ENCODE data around the gene MSMB. TPM values are rescaled to one million over a fixed set of nuclear protein-coding genes. Genes with fewer than 3 reads are reported as not detected.
"Not testable (repeated sequence)": the region's sequence is repeated elsewhere in the genome, so short reads cannot be mapped to it uniquely, and the experiment has no call there.

MSMB gene
- total and polyA plus RNA-seq, 9 of the 15 experiments (the other 6 are each of a cell fraction or from before 2014, with no cell fraction given) = 0.21 to 0.60 TPM; not detected in 7

- TF ChIP-seq ZNF592 (IDR thresholded peaks at IDR 0.05) (peak; percentile 60; the same call in 1 of the 2 replicates), REST (IDR thresholded peaks at IDR 0.05; ENCODE audit: borderline replicate concordance) (peak; percentile 81)
- not testable (repeated sequence) for TF ChIP-seq REST (CRISPR knock-in tag; IDR thresholded peaks at IDR 0.05; ENCODE audit: low read depth)
Measured at GRCh38 chr10:45983538-45984186, 62.4 kb downstream of the MSMB start (continued).

Small RNA genes within 50 kb of the gene (small RNA-seq; reads per million reads assigned to genes)
- gene SNORA74C-1 = not detected

Other genes with a start within 250 kb of the MSMB start
- 11.9 and 14.2 TPM in 2 replicates for gene AGAP4, start 198.8 kb downstream of the MSMB start, total RNA-seq (2014; rRNA removed)
- 13.7 and 16.7 TPM in 2 replicates for gene AGAP4, start 198.8 kb downstream of the MSMB start, total RNA-seq (2014; rRNA removed; fragmentation: Illumina TruSeq; extraction: Trizol)
- gene AGAP4, start 198.8 kb downstream of the MSMB start, total RNA-seq (2015; rRNA removed; fragmentation: Illumina TruSeq; extraction: Trizol) = 15.1 and 18.0 TPM in 2 replicates
- gene AGAP4, start 198.8 kb downstream of the MSMB start, total RNA-seq (2021) = 20.8 and 22.0 TPM in 2 replicates
- 41.6 and 46.6 TPM in 2 replicates for gene AGAP4, start 198.8 kb downstream of the MSMB start, polyA plus RNA-seq (2011; rRNA removed)
- 17.5 and 18.0 TPM in 2 replicates for gene AGAP4, start 198.8 kb downstream of the MSMB start, polyA plus RNA-seq (2014; fragmentation: Illumina TruSeq; extraction: Trizol)
- 1 to 10 TPM; 1.5 to 6.0 TPM for gene AGAP4, start 198.8 kb downstream of the MSMB start, polyA plus RNA-seq (2014; fragmentation: Nextera tagmentation; extraction: Ambion mirVana)
- gene AGAP4, start 198.8 kb downstream of the MSMB start, polyA plus RNA-seq (2014; rRNA removed) = 22.7 and 26.6 TPM in 2 replicates
- gene TIMM23, start 73.8 kb downstream of the MSMB start, total RNA-seq (2014; rRNA removed) = 183 and 192 TPM in 2 replicates
- 150 and 165 TPM in 2 replicates for gene TIMM23, start 73.8 kb downstream of the MSMB start, total RNA-seq (2014; rRNA removed; fragmentation: Illumina TruSeq; extraction: Trizol)
- 147 and 161 TPM in 2 replicates for gene TIMM23, start 73.8 kb downstream of the MSMB start, total RNA-seq (2015; rRNA removed; fragmentation: Illumina TruSeq; extraction: Trizol)
- gene TIMM23, start 73.8 kb downstream of the MSMB start, total RNA-seq (2021) = 148 and 150 TPM in 2 replicates
- gene TIMM23, start 73.8 kb downstream of the MSMB start, polyA plus RNA-seq (2011; rRNA removed) = 186 and 280 TPM in 2 replicates
- 214 and 226 TPM in 2 replicates for gene TIMM23, start 73.8 kb downstream of the MSMB start, polyA plus RNA-seq (2014; fragmentation: Illumina TruSeq; extraction: Trizol)
- gene TIMM23, start 73.8 kb downstream of the MSMB start, polyA plus RNA-seq (2014; fragmentation: Nextera tagmentation; extraction: Ambion mirVana) = 100 to 1,000 TPM; 158 to 214 TPM
- gene TIMM23, start 73.8 kb downstream of the MSMB start, polyA plus RNA-seq (2014; rRNA removed) = 230 and 238 TPM in 2 replicates
- 136 and 144 TPM in 2 replicates for gene NCOA4, start 15.6 kb downstream of the MSMB start, total RNA-seq (2014; rRNA removed)
- 200 and 222 TPM in 2 replicates for gene NCOA4, start 15.6 kb downstream of the MSMB start, total RNA-seq (2014; rRNA removed; fragmentation: Illumina TruSeq; extraction: Trizol)
- 169 and 182 TPM in 2 replicates for gene NCOA4, start 15.6 kb downstream of the MSMB start, total RNA-seq (2015; rRNA removed; fragmentation: Illumina TruSeq; extraction: Trizol)
- gene NCOA4, start 15.6 kb downstream of the MSMB start, total RNA-seq (2021) = 136 TPM in 2 replicates
- gene NCOA4, start 15.6 kb downstream of the MSMB start, polyA plus RNA-seq (2011; rRNA removed) = 237 and 283 TPM in 2 replicates
- gene NCOA4, start 15.6 kb downstream of the MSMB start, polyA plus RNA-seq (2014; fragmentation: Illumina TruSeq; extraction: Trizol) = 146 and 181 TPM in 2 replicates
- 100 to 1,000 TPM; 126 to 196 TPM for gene NCOA4, start 15.6 kb downstream of the MSMB start, polyA plus RNA-seq (2014; fragmentation: Nextera tagmentation; extraction: Ambion mirVana)
- 89.8 and 108 TPM in 2 replicates for gene NCOA4, start 15.6 kb downstream of the MSMB start, polyA plus RNA-seq (2014; rRNA removed)
- not detected in 2 replicates for gene ANTXRL, start 240.7 kb upstream of the MSMB start, total RNA-seq (2014; rRNA removed)
- gene ANTXRL, start 240.7 kb upstream of the MSMB start, total RNA-seq (2014; rRNA removed; fragmentation: Illumina TruSeq; extraction: Trizol) = not detected in 2 replicates
- gene ANTXRL, start 240.7 kb upstream of the MSMB start, total RNA-seq (2015; rRNA removed; fragmentation: Illumina TruSeq; extraction: Trizol) = not detected in 2 replicates
- not detected in 2 replicates for gene ANTXRL, start 240.7 kb upstream of the MSMB start, total RNA-seq (2021)
- not detected in 2 replicates for gene ANTXRL, start 240.7 kb upstream of the MSMB start, polyA plus RNA-seq (2011; rRNA removed)
- not detected in 2 replicates for gene ANTXRL, start 240.7 kb upstream of the MSMB start, polyA plus RNA-seq (2014; fragmentation: Illumina TruSeq; extraction: Trizol)
- not detected for gene ANTXRL, start 240.7 kb upstream of the MSMB start, polyA plus RNA-seq (2014; fragmentation: Nextera tagmentation; extraction: Ambion mirVana)
- gene ANTXRL, start 240.7 kb upstream of the MSMB start, polyA plus RNA-seq (2014; rRNA removed) = not detected in 2 replicates